ENCODE measurements around the gene DUSP2. TPM values are rescaled to one million over a fixed set of nuclear protein-coding genes. Genes with fewer than 3 reads are reported as not detected.
"Not testable (repeated sequence)": the region's sequence is repeated elsewhere in the genome, so short reads cannot be mapped to it uniquely, and the experiment has no call there.

The DUSP2 gene
- total RNA-seq, 1 donor from 2014 or later, result 1.3 TPM

DNA sequence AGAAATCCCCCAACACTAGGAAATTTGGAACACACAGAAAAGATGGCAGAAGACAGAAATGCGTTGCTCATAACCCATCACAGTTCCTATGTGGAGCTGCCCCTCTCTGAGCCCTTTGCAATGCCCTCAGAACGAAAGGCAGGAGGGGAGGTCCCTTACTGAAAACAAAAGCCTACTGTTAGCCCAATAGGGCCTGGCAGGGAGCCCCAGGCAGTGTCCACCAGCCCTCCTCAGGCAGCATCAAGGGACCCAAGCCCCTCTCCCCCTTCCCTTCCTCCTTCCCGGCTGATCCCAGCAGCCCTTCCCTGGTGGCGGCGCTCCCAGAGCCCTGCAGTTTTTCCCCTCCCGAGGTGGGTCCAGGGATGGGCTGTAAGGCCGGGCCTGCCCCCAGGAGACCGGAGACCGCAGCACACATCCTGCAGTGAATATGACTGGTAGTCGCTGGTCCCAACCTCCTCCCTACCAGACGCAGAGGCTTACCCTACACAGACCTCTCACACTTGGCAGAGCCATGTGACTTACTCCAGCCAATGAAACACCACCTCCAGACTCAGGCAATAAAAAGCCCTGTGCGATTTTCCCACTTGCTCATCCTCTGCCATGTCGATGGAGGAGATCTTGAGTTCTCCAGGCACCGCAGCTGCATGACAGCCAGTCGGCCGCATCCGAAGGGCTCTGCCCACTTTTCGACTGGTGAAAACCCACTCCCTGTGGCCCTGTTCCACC lies 19.4 kb upstream of the DUSP2 start:
- DNase-seq (ENCODE audit: low spot score), result peak; percentile 54
- intact Hi-C loops (cut with DNase I), result no loop called here

DNA sequence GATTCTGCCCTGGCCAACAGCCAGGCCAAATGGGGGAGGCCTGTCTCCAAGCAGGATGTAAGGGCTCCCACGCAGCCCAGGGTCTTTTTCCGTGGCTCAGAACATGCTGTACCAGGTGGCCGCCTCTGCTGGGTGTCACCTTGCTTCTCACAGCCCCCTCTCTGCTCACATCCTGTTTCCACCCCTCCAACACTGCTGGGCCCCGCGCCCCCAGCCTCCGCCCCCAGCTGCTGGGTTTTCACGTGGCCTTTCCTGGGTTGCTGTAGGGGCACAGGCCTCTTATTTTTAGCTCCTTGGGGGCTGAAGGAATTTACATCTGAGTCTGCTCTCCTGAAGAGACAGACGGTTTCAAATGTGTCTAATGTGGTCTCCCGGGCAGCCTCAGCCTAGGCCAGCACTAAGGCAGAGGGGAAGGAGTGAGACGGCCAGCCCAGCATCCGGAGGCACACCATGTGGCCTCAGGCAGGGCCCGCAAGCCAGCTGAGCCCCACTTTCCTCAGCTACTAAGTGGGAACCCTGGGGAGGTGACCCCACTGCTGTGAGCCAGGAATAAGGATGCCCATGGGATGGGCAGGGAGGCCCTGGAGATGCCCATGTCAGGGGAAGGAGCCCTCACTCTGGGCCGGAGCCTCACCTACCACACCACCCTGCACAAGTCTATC lies 18.7 kb upstream of the DUSP2 start:
- intact Hi-C loops (cut with DNase I), result no loop called here
- peak; percentile 70 for DNase-seq (ENCODE audit: low spot score)

DNA sequence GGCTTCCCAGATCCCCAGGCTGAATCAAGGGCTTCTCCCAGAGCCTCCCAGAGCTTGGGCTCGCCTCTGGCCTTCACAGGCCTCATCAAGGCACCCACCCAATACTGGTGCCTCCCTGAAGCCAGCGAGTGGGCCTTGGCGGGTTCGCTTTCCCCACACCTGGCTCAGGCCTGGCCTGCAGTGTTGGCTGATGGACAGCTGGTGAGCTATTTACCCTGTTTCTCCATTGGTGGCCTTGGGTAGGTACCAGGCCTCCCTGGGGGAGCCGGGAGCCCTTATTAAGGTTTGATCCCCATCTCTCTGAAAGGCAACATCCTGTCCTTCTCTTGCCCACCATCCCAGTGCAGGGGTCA lies 18.2 kb upstream of the DUSP2 start:
- intact Hi-C loops (cut with DNase I), result no loop called here
- DNase-seq (ENCODE audit: low spot score), result no peak

DNA sequence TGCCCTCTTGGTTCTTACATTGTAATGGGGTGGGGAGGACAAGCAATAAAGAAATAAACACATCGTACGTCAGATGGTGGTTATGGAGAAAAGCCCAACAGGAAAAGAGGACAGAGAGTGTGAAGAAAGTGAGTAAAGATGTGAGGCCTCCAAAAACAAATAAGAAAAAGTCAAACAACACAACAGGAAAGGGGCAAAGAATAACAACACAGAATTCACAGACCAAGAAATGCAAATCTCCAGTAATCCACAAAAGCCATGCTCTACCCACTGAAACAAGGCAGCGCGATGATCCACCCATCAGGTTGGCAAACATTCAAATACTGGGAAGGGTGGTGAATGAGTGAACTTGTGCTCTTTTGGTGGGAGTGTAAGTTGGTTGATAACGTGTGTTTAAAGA lies 16.7 kb upstream of the DUSP2 start:
- intact Hi-C loops (cut with DNase I), result no loop called here
- DNase-seq (ENCODE audit: low spot score), result no peak

DNA sequence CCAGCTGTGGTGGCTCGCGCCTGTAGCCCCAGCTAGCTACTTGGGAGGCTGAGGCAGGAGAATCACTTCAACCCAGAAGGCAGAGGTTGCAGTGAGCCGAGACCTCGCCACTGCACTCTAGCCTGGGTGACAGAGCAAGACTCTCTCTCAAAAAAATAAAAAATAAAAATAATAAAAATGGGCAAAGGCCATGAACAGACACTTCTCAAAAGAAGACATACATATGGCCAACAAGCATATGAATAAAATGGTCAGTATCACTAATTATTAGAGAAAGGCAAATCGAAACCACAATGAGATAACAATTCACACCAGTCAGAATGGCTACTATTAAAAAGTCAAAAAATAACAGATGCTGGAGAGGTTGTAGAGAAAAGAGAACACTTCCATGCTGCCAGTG lies 15.1 kb upstream of the DUSP2 start:
- peak; percentile 19 for DNase-seq (ENCODE audit: low spot score)
- intact Hi-C loops (cut with DNase I), result not testable (repeated sequence)

DNA sequence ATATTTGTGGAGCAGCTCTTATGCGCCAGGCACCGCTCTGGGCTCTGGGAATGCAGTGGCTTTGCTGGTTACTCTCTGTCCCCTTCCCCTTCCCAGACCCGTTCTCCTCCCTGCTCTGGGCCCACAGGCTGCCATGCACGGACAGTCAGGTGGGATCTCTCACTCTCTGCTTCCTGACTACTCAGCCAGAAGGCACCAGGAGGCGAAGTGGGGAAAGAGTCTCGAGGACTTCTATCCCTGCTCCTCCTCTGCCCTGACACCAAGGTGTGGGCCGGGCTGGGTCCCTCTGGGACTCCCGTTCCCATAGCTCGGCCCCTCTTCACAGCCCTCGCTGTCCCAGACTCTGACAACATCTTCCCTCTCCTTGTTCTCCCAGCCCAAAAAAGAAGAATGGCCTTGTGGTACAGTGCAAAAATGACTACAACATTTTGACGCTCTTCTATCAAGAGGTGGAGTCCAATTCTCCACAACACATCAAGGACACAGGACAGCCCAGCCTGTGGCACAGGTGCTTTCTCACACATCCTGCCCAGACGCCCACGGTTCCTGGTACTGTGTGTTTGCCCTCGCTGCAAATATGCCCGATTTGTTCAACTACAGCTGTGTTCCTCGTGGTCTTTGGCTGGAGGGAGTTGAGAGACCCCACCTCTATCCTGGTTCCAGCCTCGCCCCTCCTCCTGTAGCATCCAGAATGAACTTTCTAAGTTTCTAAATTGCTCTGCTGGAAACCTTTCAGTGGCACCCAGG lies 14.0 kb upstream of the DUSP2 start:
- intact Hi-C loops (cut with DNase I), result no loop called here
- DNase-seq (ENCODE audit: low spot score), result peak; percentile 53

DNA sequence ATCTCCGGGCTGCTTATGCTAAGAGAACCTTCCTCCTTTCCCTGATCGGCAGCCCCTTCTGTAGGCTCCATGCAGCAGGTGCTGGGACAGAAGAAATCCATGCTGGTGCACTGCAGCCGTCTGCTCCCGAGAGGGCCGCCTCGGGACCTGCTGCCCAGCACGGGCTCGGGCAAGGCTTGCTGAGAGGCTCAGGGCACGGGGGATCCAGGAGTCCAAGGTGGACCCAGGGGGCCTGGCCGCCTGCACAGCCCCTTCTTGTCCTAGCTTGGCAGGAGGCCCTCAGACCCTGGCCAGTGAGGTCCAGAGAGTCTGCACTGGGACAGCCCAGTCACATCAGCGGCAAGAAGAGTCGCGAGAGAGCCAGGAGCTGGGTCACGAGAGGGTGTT lies 13.3 kb upstream of the DUSP2 start:
- DNase-seq (ENCODE audit: low spot score), result peak; percentile 71
- intact Hi-C loops (cut with DNase I), result no loop called here

DNA sequence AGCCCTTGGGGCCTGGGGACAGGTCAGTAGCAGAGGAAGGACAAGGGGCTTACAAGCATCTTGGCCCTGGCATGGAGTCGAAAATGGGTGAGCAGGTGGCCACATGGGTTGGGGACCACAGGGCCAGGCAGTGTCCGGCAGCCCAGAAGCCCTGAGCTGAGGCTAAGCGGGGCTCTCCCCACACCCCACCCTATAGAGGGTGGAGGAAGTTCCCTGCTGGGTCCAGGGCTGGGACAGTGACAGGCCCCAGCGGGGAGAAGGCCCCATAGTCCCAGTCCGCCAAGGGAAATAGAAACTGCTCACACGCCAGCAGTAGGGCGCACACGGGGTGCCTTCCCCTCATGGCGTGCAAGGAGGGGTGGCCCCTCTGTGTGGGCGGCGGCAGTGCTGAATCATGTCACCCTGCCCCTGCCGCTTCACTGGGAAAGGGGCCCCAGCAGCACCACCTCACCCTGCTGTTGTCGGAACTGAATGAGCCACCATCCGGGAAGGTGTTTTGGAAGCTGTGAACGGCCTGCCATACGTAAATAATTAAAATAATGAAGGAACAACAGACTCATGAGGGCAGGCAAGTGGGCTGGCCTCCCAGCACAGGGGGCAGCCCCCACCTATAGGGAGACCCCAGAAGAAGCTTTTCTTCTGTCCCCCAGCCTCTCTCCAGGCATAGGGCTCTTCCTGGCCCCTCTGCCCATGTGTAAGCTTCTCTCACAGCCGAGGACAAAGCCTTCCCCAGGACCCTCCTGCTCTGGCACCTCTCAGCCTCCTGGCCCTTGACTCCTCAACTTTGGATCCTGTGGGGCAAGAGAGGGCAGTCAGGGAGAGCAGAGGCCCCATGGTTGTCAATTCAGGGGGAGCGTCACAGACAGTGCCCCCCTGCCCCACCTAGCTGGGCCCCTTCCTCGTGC lies 12.7 kb upstream of the DUSP2 start:
- intact Hi-C loops (cut with DNase I), result no loop called here
- DNase-seq (ENCODE audit: low spot score), result peak; percentile 56

DNA sequence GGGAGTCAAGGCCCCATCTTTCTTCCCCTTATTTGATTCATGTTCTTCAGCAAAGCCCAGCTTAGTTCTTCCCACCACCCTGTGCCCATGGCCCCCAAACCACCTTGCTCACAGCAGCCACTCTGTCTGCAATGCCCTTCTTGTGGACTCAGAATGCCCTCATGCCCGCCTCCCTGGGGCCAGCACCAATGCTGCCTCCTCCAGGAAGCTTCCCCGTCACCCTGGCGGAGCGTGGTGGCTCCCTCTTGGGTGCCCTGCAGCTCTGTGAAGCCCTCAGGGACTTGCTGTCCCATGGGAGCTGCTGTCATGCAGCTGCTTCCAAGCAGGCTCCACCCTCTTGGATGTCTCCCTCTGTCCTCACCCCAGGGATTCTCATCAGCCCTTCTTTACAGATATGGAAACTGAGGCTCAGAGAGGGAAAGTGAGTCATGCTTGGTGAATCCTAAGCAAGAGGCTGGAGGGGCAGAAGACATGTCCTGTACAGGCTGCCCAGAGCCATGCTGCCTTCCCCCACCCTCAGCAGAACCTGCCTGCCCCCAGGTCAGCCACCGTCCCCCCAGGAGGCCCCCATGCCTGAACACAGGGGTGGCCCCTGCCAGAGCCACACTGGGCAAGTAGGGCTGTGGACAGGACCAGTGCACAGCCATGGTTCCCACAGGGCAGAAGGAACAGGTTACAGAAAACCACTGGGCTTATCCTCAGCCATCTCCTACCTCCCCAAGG lies 11.8 kb upstream of the DUSP2 start:
- DNase-seq (ENCODE audit: low spot score), result peak; percentile 49

DNA sequence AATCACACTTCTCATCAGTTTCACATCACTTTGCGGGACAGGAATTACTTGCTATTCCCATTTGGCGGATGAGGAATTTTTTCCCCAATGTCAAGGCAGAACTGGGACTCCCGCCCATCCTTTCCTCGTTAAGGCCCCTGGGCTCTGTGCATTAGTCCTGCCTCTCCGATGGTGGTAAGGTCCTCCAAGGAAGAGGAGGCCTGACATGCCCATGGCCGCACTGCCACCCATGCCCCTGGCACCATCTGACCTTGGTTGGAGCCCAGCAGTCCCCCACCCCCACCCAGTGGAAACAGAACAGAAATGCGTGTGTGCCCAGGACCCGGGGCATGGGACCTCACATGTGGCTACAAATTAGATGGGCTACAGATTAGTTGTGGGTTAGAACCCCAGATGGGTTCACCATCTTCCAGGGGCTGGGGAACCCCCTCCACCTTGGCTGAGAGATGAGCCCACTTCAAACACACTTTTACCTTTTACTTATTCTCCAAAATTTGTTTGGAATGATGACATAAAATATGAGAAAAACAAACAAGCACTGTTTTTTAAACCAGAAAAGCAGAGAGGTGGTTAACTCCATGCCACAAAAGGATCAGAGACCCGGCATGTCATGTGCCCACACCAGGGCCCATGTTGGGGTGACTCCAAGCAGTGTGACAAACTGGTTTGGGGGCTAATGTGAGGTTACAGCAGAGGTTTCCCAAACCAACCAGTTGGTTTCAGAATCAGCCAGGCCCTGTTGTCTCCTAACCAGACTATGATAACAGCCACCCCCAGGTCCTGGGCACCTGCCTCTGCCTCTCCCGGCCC lies 11.0 kb upstream of the DUSP2 start:
- intact Hi-C loops (cut with DNase I), result no loop called here
- DNase-seq (ENCODE audit: low spot score), result peak; percentile 50

More for the DNA sequence above, 11.8 kb upstream of the DUSP2 start:
- intact Hi-C loops (cut with DNase I), result no loop called here

DNA sequence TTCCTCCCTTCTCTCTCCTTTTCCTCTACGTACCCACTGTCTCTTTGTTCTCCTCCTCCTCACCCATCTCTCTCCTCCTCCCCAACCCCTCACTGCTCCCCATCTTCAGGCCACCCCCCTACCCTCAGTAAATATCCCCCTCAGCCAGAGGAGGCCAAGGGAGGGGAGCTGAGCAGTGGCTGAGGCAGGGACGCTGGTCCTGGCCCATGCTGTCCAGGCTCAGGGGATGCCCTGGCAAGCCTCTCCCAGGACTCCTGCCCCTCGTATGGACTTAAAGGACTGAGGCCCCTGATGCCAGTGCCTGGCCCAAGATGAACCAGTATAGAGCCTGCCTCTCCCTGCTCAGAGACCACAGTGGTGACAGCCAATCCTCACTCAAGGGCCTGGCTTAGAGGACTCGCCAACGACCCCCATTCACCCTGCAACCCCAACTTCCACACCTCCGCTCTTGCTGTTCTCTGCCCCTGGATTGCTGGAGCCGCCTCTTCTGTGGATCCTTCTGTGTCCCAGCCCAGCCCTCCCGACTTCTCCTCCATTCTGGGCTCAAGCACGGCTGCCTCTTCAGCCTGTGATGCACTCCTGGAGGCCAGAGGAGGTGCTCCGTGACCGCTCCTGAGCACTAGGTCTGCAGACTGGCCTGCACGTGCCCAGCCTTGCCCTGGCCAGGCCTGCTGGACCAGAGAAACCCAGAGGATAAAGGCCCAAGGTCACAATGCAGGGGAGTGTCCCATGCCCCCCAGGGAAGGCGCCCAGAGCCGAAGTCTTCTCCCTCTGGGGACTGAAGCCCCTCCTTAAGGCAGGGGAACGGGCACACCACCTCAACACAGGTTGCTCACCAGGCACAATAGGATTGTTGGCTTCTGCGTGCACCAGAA lies 9.5 kb upstream of the DUSP2 start:
- DNase-seq (ENCODE audit: low spot score), result peak; percentile 63
- intact Hi-C loops (cut with DNase I), result no loop called here

DNA sequence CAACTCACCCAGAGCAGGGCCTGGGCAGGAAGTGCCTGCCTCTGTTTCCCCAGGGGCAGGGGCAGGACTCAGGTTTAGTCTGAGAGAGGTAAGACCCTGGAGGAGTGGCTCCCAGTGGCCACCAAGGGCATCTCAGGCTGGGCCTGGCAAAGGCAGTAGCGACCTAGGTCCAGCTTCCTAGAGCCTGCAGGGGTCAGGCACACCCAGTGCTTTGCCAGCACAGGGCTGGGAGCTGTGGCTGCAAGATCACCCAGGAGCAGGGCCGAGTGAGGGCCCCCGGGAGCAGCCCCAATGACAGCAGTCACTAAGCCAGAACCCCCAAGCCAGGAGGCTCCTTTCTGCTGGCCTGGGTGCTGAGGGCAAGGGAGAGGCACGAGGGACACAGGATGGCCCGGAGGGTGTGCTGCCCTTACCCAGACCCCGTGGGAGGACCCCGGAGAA lies 8.8 kb upstream of the DUSP2 start:
- intact Hi-C loops (cut with DNase I), result no loop called here
- peak; percentile 67 for DNase-seq (ENCODE audit: low spot score)

DNA sequence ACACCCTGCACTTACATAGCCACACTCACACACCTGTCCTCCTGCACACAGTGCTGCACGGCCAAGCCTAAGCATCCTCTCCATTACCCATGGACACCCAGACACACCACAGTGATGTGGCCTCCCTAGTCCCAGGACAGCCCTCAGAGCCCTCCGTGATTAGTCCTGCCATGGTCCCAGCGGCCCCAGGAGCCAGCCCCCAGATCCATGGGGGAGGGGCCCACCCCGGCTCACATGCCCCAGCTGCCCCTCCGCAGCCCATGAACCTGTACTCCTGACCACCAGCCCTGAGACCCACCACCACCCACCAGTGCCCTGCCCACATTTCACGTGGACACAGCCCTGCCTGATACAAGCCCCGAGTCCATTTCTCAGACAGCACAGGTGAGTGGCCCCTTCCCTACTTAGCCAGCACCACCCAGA lies 8.1 kb upstream of the DUSP2 start:
- DNase-seq (ENCODE audit: low spot score), result peak; percentile 74
- intact Hi-C loops (cut with DNase I), result no loop called here

DNA sequence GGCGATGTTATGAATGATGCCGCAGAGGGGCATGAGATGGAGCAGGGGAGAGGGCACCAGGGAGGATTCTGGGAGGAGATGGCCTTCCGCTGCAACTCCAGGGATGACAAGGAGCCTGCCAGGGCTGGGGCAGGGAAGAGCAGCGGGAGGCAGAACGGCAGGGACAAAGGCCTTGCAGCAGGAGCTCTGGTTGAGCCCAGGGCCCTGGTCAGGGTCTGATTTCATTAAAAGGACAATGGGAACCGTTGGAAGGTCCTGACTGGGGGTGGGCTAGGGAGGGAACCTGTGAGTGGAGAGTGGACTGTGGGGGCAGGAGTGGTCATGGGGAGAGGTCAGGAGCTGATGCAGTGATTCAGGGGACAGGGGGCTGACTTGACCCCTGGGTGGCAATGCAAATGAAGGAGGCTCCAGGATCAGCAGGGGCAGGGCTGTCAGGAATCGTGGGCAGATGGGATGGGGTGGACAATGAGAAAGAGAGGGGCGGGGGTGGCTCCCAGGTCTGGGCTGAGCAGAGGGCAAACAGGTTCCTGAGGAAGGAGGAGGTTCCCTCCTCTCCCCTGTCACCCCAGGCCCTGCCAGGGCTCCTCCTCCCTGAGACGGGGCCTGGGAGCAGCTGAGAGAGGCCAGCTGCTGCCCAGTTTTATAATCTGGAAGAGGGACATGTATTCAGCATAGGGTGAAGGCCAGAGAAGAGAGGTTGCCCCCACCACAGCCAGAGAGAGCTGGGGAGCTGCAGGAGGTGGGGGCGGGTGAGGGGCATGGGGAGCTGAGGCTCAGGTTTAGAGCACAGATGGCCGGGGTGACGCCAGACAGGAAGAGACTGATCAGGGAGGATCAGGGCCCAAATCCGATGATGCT lies 7.3 kb upstream of the DUSP2 start:
- intact Hi-C loops (cut with DNase I), result no loop called here
- DNase-seq (ENCODE audit: low spot score), result peak; percentile 63

DNA sequence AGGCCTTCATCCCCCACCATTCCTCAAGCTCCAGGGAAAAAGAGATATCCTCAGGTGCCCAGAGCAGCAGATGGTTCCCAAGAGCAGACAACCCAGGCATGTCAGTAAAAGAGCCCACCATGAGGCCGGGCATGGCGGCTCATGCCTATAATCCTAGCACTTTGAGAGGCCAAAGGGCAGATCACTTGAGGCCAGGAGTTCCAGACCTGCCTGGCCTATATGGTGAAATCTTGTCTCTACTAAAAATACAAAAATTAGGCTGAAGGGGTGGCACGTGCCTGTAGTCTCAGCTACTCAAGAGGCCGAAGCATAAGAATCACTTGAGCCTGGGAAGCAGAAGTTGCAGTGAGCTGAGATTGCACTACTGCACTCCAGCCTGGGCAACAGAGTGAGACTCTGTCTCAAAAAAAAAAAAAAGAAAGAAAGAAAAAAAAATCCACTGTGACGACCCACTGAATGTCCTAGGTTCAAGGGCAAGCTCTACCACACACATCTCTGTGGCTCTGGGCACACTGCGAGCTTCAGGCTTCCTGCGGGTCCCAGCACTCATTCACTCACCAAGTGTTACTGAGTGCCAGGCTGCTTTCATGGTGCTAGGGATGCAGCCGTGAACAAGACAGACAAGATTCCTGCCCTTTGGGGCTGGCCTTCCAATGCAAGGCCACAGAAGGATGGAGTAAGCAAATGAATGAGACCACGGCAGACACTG lies 6.5 kb upstream of the DUSP2 start:
- intact Hi-C loops (cut with DNase I), result no loop called here
- DNase-seq (ENCODE audit: low spot score), result peak; percentile 63

Measured in cardiac septum (tissue), 1 donor.